Measurements from ENCODE around the gene ZFYVE21. TPM values are rescaled to one million over a fixed set of nuclear protein-coding genes. Genes with fewer than 3 reads are reported as not detected.

The ZFYVE21 gene
- total RNA-seq, 1 donor from 2014 or later: 68.6 TPM

GRCh38 chr14:103692871-103693270 is 22.7 kb upstream of the ZFYVE21 start:
- Mint-ChIP-seq H3K9me3 (ENCODE audit: low read depth) (no peaks in the 10 kb centered on the region), H3K4me3 (ENCODE audit: unreplicated experiment) (no peak overlapping the region), H3K36me3 (ENCODE audit: low read depth) (peaks cover 13% of the 10 kb centered on the region), H3K27ac (ENCODE audit: unreplicated experiment) (no peak overlapping the region), H3K27me3 (ENCODE audit: low read depth) (no peaks in the 10 kb centered on the region), H3K4me1 (ENCODE audit: low read depth) (peaks cover 51% of the 10 kb centered on the region)
- TF ChIP-seq, protein P1, sequence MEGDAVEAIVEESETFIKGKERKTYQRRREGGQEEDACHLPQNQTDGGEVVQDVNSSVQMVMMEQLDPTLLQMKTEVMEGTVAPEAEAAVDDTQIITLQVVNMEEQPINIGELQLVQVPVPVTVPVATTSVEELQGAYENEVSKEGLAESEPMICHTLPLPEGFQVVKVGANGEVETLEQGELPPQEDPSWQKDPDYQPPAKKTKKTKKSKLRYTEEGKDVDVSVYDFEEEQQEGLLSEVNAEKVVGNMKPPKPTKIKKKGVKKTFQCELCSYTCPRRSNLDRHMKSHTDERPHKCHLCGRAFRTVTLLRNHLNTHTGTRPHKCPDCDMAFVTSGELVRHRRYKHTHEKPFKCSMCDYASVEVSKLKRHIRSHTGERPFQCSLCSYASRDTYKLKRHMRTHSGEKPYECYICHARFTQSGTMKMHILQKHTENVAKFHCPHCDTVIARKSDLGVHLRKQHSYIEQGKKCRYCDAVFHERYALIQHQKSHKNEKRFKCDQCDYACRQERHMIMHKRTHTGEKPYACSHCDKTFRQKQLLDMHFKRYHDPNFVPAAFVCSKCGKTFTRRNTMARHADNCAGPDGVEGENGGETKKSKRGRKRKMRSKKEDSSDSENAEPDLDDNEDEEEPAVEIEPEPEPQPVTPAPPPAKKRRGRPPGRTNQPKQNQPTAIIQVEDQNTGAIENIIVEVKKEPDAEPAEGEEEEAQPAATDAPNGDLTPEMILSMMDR (IDR thresholded peaks at IDR 0.05): no peak
- DNase-seq (ENCODE audit: low spot score): peak; percentile 92

DNA sequence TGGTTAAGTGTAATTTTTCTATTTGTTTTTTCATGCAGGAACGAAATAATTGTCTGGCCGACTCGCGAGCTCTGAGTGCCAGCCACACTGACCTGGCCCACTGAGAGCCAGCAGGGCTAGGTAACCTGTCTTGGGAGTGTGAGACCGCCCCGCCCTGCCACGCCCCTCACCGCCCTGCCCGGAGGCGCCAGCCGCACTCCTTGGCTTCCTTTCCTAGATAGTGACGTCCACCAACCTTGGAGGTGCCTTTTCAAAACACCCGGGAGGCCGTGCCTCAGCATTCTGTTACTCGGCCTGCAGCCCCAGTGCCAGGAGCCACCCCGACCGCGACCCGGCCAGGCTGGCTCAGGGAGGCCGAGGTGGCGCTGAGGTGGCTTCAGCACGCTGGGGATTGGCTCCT is 22.1 kb upstream of the ZFYVE21 start:
- no peak overlapping the region for H3K4me3 Mint-ChIP-seq (ENCODE audit: unreplicated experiment)
- H3K9me3 Mint-ChIP-seq (ENCODE audit: low read depth): no peaks in the 10 kb centered on the region
- TF ChIP-seq, protein P1 (IDR thresholded peaks at IDR 0.05): no peak
- peaks cover 45% of the 10 kb centered on the region for H3K4me1 Mint-ChIP-seq (ENCODE audit: low read depth)
- peak; percentile 69 for DNase-seq (ENCODE audit: low spot score)
- H3K27me3 Mint-ChIP-seq (ENCODE audit: low read depth): no peaks in the 10 kb centered on the region
- H3K27ac Mint-ChIP-seq (ENCODE audit: unreplicated experiment): no peak overlapping the region
- H3K36me3 Mint-ChIP-seq (ENCODE audit: low read depth): peaks cover 11% of the 10 kb centered on the region

DNA sequence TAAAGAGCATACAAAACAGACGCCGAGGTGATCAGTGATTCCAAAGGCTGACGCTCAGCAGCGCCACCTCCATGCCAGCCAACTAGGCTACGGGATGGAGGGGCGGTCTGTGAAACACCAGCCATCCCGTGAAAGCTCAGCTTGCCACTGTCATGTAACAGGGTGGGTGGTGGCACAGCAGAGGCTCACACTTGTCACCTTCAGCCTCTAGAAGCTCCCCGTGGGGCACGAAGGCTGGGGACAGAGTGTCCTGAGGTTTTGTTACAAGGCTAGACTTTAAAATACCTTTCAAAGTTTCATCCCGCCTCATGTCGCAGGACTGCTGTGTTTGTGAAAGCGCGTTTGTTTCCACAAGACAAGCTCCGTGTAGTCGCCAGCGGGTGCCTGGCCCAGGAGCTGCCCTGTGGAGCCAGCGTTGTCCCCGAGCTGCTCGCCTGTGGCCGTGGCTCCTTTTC is 21.0 kb upstream of the ZFYVE21 start:
- Mint-ChIP-seq H3K27me3 (ENCODE audit: low read depth) (no peaks in the 10 kb centered on the region), H3K9me3 (ENCODE audit: low read depth) (no peaks in the 10 kb centered on the region), H3K27ac (ENCODE audit: unreplicated experiment) (no peak overlapping the region), H3K4me1 (ENCODE audit: low read depth) (peaks cover 35% of the 10 kb centered on the region), H3K4me3 (ENCODE audit: unreplicated experiment) (no peak overlapping the region), H3K36me3 (ENCODE audit: low read depth) (peaks cover 8% of the 10 kb centered on the region)
- peak; percentile 60 for DNase-seq (ENCODE audit: low spot score)
- TF ChIP-seq, protein P1 (IDR thresholded peaks at IDR 0.05): peak; percentile 3

- no peaks in the 10 kb centered on the region for H3K27me3 Mint-ChIP-seq (ENCODE audit: low read depth)
- peak; percentile 60 for DNase-seq (ENCODE audit: low spot score)
- peak overlapping the region; percentile 91 for H3K27ac Mint-ChIP-seq (ENCODE audit: unreplicated experiment)
- no peak overlapping the region for H3K4me3 Mint-ChIP-seq (ENCODE audit: unreplicated experiment)
- TF ChIP-seq, protein P1 (IDR thresholded peaks at IDR 0.05): no peak
- no peaks in the 10 kb centered on the region for H3K9me3 Mint-ChIP-seq (ENCODE audit: low read depth)
- peaks cover 27% of the 10 kb centered on the region for H3K4me1 Mint-ChIP-seq (ENCODE audit: low read depth)
- peaks cover 5% of the 10 kb centered on the region for H3K36me3 Mint-ChIP-seq (ENCODE audit: low read depth)
Measured at GRCh38 chr14:103695296-103696069, 20.1 kb upstream of the ZFYVE21 start.

DNA sequence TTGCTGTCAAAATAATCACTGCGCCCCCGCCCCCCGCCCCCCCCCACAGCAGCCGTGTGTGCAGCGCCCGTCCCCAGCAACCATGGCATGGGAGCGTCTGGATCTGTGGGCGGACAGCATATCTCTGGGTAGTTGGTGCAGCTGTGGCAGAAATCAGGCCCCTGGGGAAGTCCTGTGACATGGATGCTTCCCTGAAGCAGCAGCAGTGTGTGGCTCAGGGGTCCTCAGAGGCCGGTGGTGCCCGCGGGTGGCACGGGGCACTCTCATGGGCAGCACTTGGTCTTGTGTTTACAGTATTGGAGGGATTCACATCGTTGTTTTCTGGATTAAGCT is 19.6 kb upstream of the ZFYVE21 start:
- peak; percentile 57 for DNase-seq (ENCODE audit: low spot score)
- Mint-ChIP-seq H3K27ac (ENCODE audit: unreplicated experiment) (peak overlapping the region; percentile 91), H3K4me3 (ENCODE audit: unreplicated experiment) (peak overlapping the region; percentile 38)

More for the DNA sequence above, 19.6 kb upstream of the ZFYVE21 start:
- peaks cover 27% of the 10 kb centered on the region for H3K4me1 Mint-ChIP-seq (ENCODE audit: low read depth)
- TF ChIP-seq, protein P1 (IDR thresholded peaks at IDR 0.05): no peak
- no peaks in the 10 kb centered on the region for H3K9me3 Mint-ChIP-seq (ENCODE audit: low read depth)
- H3K27me3 Mint-ChIP-seq (ENCODE audit: low read depth): no peaks in the 10 kb centered on the region
- H3K36me3 Mint-ChIP-seq (ENCODE audit: low read depth): peaks cover 5% of the 10 kb centered on the region

All from chondrocyte (in vitro differentiated cells).